Jurkat, Clone E6-1 (cell line): ENCODE measurements around the gene UBE2D3.

Experiments
- DNase-seq: peaks from one replicate; pipeline ENCODE4 v3.0.0-alpha.2; 2011; ENCODE audit warnings: low read depth, low spot score
- H3K4me3 ChIP-seq: 2 replicates; pipeline ENCODE4 v1.5.1; 2011; ENCODE audit warnings: mild to moderate bottlenecking, low read length, control low read depth, moderate library complexity

The UBE2D3 gene

GRCh38 chr4:102808009-102808408 is 19.3 kb downstream of the UBE2D3 start:
- H3K4me3 ChIP-seq = no peak overlapping the region
- no peak for DNase-seq

- DNase-seq = no peak
- H3K4me3 ChIP-seq = no peak overlapping the region
Measured at GRCh38 chr4:102807345-102807744, 20.0 kb downstream of the UBE2D3 start.

DNA sequence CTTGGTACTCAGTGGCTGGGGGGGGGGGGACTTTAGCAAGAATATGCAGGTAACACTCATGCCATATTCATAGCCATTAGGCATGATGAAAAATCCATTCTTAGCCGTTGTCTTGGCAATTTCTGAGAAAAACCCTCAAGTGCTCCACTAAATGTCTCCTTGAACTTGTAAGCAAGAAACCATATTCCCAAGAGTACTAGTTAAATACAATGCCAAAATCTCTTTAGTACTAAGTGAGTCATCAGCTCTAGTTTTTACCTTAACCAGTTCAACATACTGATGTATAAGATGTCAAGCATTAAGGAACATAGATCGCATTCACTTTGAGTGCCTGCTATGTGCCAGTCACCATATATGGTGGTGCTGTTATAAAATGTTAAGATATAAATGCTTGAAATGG is 27.5 kb downstream of the UBE2D3 start:
- no peak for DNase-seq
- H3K4me3 ChIP-seq = no peak overlapping the region

DNA sequence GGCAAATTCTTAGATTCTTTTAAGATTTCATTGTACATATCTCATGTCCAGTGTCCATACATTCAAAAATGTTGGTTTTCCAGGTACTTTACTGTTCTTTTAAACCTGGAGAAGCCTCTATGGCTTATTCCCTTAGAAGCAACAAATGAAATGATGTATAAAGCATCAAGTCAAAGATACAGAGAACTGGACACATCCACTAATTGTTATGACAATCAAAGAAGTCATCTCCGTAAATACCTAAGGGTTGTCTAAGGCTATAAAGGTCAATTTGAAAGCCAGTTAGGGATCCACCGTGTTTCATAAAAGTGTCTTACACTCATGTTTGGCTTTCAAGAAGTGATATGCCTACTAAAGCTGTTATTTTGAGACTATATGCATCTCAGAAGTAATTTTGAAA is 32.4 kb downstream of the UBE2D3 start:
- no peak overlapping the region for H3K4me3 ChIP-seq

GRCh38 chr4:102792361-102792936 is 34.9 kb downstream of the UBE2D3 start:
- no peak overlapping the region for H3K4me3 ChIP-seq
- no peak for DNase-seq

More for the DNA sequence above, 32.4 kb downstream of the UBE2D3 start:
- DNase-seq = no peak

DNA sequence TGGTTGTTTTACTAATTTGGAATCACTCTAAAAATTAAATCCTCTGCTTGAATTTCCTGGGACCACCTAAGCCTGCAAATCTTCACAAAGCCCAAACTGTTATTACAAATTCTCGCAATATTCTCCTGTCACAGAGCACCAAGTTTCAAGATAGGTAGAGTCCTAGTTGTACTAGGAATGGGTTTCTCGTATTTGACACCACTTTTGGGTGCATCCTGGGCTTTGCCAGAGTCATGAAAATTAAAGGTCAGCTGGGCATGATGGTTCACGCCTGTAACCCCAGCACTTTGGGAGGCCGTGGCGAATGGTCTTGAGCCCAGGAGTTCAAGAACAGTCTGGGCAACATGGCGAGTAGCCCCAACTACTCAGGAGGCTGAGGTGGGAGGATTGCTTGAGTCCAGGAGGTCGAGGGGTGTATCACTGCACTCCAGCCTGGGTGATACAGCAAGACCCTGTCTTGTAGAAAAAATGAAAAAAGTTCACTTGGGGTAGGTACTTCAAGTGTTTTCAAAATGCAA is 36.0 kb downstream of the UBE2D3 start:
- no peak overlapping the region for H3K4me3 ChIP-seq
- no peak for DNase-seq

DNA sequence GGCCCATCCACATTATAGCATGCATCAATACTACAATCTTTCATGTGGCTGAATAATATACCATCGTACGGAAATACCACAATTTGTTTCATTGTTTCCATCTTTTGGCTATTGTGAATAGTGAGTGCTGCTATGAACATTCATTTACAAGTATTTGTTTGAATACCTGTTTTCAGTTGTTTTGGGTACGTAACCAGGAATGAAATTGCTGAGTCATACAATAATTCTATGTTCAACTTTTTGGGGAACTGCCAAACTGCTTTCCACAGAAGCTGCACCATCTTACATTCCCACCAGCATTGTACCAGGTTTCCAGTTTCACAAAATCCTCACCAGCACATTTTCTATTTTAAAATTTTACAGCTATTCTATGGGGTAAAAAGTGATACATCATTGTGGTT is 38.0 kb downstream of the UBE2D3 start:
- DNase-seq = no peak
- no peak overlapping the region for H3K4me3 ChIP-seq

GRCh38 chr4:102787944-102788343 is 39.4 kb downstream of the UBE2D3 start:
- no peak for DNase-seq
- no peak overlapping the region for H3K4me3 ChIP-seq

DNA sequence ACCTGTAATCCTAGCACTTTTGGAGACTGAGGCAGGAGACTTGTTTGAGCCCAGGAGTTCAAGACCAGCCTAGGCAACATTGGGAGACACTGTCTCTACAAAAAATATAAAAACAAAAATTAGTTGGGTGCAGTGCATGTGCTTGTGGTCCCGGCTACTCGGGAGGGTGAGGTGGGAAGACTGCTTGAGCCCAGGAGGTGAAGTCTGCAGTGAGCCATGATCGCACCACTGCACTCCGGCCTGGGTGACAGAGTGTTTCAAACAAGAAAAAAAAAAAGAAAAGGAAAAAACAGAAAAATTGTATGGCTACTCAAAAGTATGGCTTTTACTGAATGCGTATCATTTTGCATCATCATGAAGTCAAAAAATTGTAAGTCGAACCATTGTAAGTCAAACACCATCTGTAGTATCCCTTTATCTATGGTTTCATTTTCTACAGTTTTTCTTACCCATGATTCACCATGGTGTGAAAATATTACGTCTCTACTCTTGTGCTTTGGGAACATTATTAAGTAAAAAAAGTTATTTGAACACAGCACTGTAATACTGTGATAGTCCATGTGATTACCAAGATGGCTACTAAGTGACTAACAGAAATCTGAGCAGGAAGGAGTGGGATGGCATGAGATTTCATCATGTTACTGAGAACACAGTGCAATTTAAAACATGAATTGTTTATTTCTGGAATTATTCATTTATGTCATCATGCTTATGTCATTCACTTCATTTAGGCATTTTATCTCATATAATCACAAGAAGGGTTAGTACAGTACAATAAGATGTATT is 40.1 kb downstream of the UBE2D3 start:
- no peak overlapping the region for H3K4me3 ChIP-seq
- no peak for DNase-seq

GRCh38 chr4:102786279-102786678 is 41.1 kb downstream of the UBE2D3 start:
- no peak for DNase-seq
- no peak overlapping the region for H3K4me3 ChIP-seq

DNA sequence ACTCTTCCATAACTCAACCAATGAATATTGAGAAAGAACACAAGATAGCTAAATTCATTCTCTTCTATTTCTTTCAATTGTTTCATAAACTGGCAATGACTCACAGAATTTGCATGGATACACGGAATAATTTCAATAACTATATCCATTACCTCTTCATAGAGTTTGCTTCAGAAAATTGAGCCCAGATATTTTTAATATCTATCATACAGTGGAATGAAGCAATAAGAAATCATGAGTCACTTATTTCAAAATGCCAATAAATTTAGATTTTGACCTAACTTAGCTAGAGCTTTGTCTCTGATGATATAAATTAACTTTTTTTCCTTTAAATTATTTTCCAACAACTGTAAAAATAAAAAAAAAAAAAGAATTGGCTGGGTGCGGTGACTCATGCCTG is 44.3 kb downstream of the UBE2D3 start:
- H3K4me3 ChIP-seq = no peak overlapping the region
- no peak for DNase-seq

- no peak overlapping the region for H3K4me3 ChIP-seq
- no peak for DNase-seq
Measured at GRCh38 chr4:102781570-102781969, 45.8 kb downstream of the UBE2D3 start.

DNA sequence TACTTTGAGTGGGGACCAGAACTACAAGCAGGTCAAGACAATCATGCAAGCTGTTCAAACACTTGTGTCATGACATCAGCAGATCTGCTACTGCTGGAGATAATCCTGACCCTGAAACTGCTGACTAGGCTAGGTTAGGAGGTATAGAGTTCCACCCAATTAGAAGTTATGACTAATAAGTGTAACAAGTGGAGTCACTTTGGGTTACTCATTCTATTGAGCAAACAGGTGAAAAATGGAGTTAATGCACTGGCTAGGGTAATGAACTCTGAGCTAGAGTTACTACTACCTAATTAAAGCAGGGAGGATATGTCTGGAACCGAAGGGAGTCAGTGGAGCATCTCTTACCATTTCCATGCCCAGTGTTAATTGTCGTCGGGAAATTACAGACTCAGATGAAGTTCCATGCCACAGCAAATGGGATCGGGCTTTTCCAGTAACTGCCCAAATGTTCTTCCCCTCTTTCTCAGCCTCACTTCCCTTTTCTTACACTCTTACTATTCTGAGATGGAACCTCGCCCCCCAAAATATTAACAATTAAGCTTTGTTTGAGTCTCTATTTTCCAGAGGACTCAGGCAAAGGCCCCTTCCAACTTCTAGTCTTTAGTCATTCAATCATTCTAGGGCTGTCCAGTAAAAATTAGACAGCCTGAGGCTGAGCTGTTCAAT is 46.7 kb downstream of the UBE2D3 start:
- DNase-seq = no peak

GRCh38 chr4:102779204-102779603 is 48.1 kb downstream of the UBE2D3 start:
- no peak for DNase-seq
- H3K4me3 ChIP-seq = no peak overlapping the region

More for the DNA sequence above, 46.7 kb downstream of the UBE2D3 start:
- no peak overlapping the region for H3K4me3 ChIP-seq

DNA sequence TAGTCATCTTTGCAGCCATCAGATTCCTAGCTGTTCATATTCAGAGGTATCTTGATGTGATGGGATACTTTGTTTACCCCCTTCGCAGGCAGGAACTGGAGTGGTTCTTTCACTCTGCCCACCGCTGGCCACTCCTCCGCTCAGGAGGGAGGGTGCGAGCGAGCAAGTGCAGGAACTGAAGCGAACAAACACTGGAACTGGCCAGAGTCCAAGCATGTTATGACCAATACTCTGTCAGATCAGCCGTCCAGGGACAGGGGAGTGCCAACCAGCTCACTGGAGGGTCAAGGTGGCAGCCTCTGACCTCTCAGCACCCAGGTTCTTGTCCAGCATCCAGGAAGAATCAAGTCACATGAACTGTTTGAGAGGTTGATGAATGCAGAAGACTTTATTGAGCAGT is 48.6 kb downstream of the UBE2D3 start:
- no peak for DNase-seq
- no peak overlapping the region for H3K4me3 ChIP-seq

DNA sequence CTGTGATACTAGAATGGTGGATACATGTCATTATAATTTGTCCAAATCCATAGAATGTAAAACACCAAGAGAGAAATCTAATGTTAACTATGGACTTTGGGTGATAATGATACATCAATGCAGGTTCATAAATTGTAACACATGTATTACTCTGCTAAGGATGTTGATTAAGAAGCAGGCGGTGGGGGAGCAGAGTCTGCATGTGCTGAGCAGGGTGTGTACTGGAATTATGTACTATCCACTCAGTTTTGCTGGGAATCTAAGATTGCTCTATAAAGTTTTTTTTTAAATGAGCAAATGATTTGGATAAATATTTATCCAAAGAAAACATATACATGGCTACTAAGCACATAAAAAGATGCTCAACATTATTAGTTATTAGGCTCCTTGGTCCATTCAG is 51.5 kb downstream of the UBE2D3 start:
- no peak for DNase-seq
- no peak overlapping the region for H3K4me3 ChIP-seq

DNA sequence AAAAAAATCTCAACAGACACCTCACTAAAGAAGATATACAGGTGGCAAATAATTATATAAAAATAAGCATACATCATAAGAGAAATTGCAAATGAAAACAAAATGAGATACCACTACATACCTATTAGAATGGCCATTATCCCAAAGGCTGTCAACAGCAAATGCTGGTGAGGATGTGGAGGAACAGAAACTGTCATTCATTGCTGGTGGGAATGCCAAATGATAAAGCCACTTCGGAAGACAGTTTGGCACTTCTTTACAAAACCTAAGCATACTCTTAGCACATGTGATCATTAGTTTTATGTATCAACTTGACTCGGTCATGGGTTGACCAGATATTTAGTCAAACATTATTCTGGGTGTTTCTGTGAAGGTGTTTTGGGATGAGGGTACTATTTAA is 53.1 kb downstream of the UBE2D3 start:
- no peak overlapping the region for H3K4me3 ChIP-seq
- no peak for DNase-seq

DNA sequence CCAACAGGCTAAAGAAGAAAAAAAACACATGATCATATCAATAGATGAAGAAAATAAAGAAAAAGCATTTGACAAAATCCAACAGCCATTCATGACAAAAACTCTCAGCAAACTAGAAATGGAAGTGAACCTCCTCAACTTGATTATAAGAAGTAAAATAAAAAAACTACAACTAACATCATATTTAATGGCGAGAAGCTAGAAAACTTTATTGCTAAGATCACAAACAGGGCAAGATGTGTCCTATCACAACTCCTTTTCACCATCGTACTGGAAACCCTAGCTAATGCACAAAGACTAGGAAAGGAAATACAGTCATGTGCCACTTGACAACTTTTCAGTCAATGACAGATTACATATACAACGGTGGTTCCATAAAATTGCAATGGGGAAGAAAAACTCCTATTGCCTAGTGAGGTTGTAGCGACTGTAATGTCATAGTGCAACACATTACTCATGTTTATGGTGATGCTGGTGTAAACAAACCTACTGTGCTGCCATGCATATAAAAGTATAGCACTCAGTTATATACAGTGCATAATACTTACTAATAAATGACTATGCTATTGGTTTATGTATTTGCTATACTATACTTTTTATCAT is 54.5 kb downstream of the UBE2D3 start:
- no peak overlapping the region for H3K4me3 ChIP-seq
- DNase-seq = no peak

GRCh38 chr4:102764901-102765300 is 62.5 kb downstream of the UBE2D3 start:
- DNase-seq = no peak
- no peak overlapping the region for H3K4me3 ChIP-seq

GRCh38 chr4:102761906-102762305 is 65.4 kb downstream of the UBE2D3 start:
- DNase-seq = no peak
- H3K4me3 ChIP-seq = no peak overlapping the region
